Brain pericyte (primary cell): ENCODE measurements around the gene PLCXD3.

Experiments
- DNase-seq: peaks from one replicate; pipeline ENCODE4 v3.0.0-alpha.2; 2012; ENCODE audit warnings: low read depth, low spot score

The PLCXD3 gene

GRCh38 chr5:41415242-41415641 is 95.2 kb downstream of the PLCXD3 start:
- no peak for DNase-seq

- DNase-seq: no peak
Measured at GRCh38 chr5:41414598-41414997, 95.8 kb downstream of the PLCXD3 start.

- no peak for DNase-seq
Measured at GRCh38 chr5:41413074-41413473, 97.3 kb downstream of the PLCXD3 start.

- DNase-seq: no peak
Measured at GRCh38 chr5:41412496-41412895, 97.9 kb downstream of the PLCXD3 start.

- DNase-seq: no peak
Measured at GRCh38 chr5:41410737-41411136, 99.7 kb downstream of the PLCXD3 start.

GRCh38 chr5:41410307-41410706 is 100.1 kb downstream of the PLCXD3 start:
- no peak for DNase-seq

- no peak for DNase-seq
Measured at GRCh38 chr5:41408676-41409443, 101.5 kb downstream of the PLCXD3 start.

- DNase-seq: no peak
Measured at GRCh38 chr5:41406936-41407335, 103.5 kb downstream of the PLCXD3 start.

- DNase-seq: no peak
Measured at GRCh38 chr5:41406424-41406823, 104.0 kb downstream of the PLCXD3 start.

- no peak for DNase-seq
Measured at GRCh38 chr5:41404757-41405156, 105.6 kb downstream of the PLCXD3 start.

- no peak for DNase-seq
Measured at GRCh38 chr5:41403846-41404245, 106.6 kb downstream of the PLCXD3 start.

GRCh38 chr5:41402845-41403244 is 107.6 kb downstream of the PLCXD3 start:
- DNase-seq: no peak

- DNase-seq: no peak
Measured at GRCh38 chr5:41399839-41400238, 110.6 kb downstream of the PLCXD3 start.

GRCh38 chr5:41392016-41392415 is 118.4 kb downstream of the PLCXD3 start:
- DNase-seq: no peak

- no peak for DNase-seq
Measured at GRCh38 chr5:41374631-41375030, 135.8 kb downstream of the PLCXD3 start.

- DNase-seq: no peak
Measured at GRCh38 chr5:41373230-41373629, 137.2 kb downstream of the PLCXD3 start.

- DNase-seq: no peak
Measured at GRCh38 chr5:41371738-41372137, 138.7 kb downstream of the PLCXD3 start.

- no peak for DNase-seq
Measured at GRCh38 chr5:41370482-41370881, 139.9 kb downstream of the PLCXD3 start.

GRCh38 chr5:41369799-41370198 is 140.6 kb downstream of the PLCXD3 start:
- no peak for DNase-seq

- DNase-seq: no peak
Measured at GRCh38 chr5:41368158-41368557, 142.2 kb downstream of the PLCXD3 start.

GRCh38 chr5:41365369-41365768 is 145.0 kb downstream of the PLCXD3 start:
- DNase-seq: no peak

- DNase-seq: no peak
Measured at GRCh38 chr5:41364346-41364745, 146.1 kb downstream of the PLCXD3 start.

GRCh38 chr5:41363343-41363986 is 146.9 kb downstream of the PLCXD3 start:
- DNase-seq: no peak
